DND-41 (cell line): ENCODE data around the gene RBFOX1.

Source experiments
- ATAC-seq: fragments of 200-7000 bp; cut with Tn5 transposase; 3 replicates; pipeline ENCODE4 v1.9.1; 2021; ENCODE audit warnings: low read depth; ENCODE audit not compliant: insufficient read depth
- DNase-seq: peaks from one replicate; pipeline ENCODE4 v3.0.0-alpha.2; 2020
- H2AFZ ChIP-seq: 2 replicates; pipeline ENCODE4 v1.6.0; 2012; ENCODE audit warnings: low read depth, low read length
- H3K27ac ChIP-seq: 2 replicates; pipeline ENCODE4 v1.5.1; 2012; ENCODE audit warnings: low read length, inconsistent platforms
- H3K27me3 ChIP-seq: fragments of 200-600 bp; sonication (generic); 2 replicates; pipeline ENCODE4 v1.6.0; 2012; ENCODE audit warnings: low read length, mild to moderate bottlenecking, inconsistent platforms; ENCODE audit not compliant: insufficient read depth, poor library complexity
- H3K36me3 ChIP-seq: 2 replicates; pipeline ENCODE4 v1.5.1; 2012; ENCODE audit warnings: low read length, inconsistent platforms; ENCODE audit not compliant: insufficient read depth
- H3K4me1 ChIP-seq: 2 replicates; pipeline ENCODE4 v1.5.1; 2012; ENCODE audit warnings: mild to moderate bottlenecking, low read length; ENCODE audit not compliant: insufficient read depth
- H3K4me2 ChIP-seq: 2 replicates; pipeline ENCODE4 v1.6.0; 2012; ENCODE audit warnings: mild to moderate bottlenecking, moderate library complexity, low read length, inconsistent platforms; ENCODE audit not compliant: insufficient read depth
- H3K4me3 ChIP-seq, 2 experiments: fragments of 200-600 bp in 1 of 2; shearing (Covaris generic) in 1 of 2; 2 replicates each; pipeline ENCODE4 v1.5.1; 2012 to 2016; ENCODE audit warnings: inconsistent platforms in 2 of 2, low read length in 2 of 2, mild to moderate bottlenecking in 2 of 2, low read depth in 1 of 2, moderate library complexity in 1 of 2
- H3K79me2 ChIP-seq: 2 replicates; pipeline ENCODE4 v1.6.0; 2012; ENCODE audit warnings: low read length, inconsistent platforms; ENCODE audit not compliant: insufficient read depth
- H3K9ac ChIP-seq: 2 replicates; pipeline ENCODE4 v1.6.0; 2012; ENCODE audit warnings: low read depth, mild to moderate bottlenecking, inconsistent platforms, low read length, moderate library complexity
- H3K9me3 ChIP-seq: 2 replicates; pipeline ENCODE4 v1.5.1; 2012; ENCODE audit warnings: low read length, moderate library complexity, mild to moderate bottlenecking, inconsistent platforms; ENCODE audit not compliant: insufficient read depth, severe bottlenecking
- H4K20me1 ChIP-seq: 2 replicates; pipeline ENCODE4 v1.6.0; 2012; ENCODE audit warnings: low read length; ENCODE audit not compliant: insufficient read depth
- CTCF ChIP-seq: IDR thresholded peaks from 2 replicates; pipeline ENCODE4 v1.5.1; 2012; ENCODE audit warnings: borderline replicate concordance, low read length, moderate library complexity, mild to moderate bottlenecking; ENCODE audit not compliant: poor library complexity, severe bottlenecking; ENCODE audit errors: extremely low read depth
- EZH2 ChIP-seq: IDR thresholded peaks from 3 replicates; pipeline ENCODE4 v1.6.1; 2012; ENCODE audit warnings: borderline replicate concordance, low read depth, mild to moderate bottlenecking, moderate library complexity, low read length, inconsistent platforms; ENCODE audit not compliant: severe bottlenecking

The RBFOX1 gene

DNA sequence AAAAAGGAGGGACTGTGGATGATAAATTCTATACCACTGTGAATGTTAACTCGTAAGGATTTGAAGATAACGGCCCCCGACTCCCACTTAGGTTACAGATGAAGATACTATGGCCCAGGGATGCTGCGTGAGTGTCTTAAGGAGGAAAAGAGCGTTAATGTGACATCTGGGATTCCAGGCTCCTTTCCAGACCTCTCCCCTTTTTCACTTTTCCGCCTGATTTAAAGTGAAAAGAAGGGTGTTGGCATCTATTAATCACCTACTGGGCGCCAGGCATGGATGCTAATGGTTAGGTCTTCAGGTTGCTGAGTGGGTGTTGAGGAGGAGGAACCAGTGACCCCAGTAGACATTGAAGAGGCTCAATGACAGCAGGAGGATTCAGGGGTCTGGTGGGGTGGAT is 117.8 kb downstream of the RBFOX1 start:
- Histone ChIP-seq H3K27ac (no peak overlapping the region), H3K4me3 (no peak overlapping the region), H3K4me1 (no peaks in the 10 kb centered on the region), H3K36me3 (no peaks in the 10 kb centered on the region), H3K9ac (no peak overlapping the region), H4K20me1 (no peaks in the 10 kb centered on the region), H3K27me3 (no peaks in the 10 kb centered on the region), H2AFZ (no peak overlapping the region), H3K4me2 (no peak overlapping the region), H3K79me2 (no peaks in the 10 kb centered on the region), H3K9me3 (no peaks in the 10 kb centered on the region)
- no peak for ATAC-seq
- DNase-seq = no peak
- TF ChIP-seq EZH2 = no peak
- no peak for TF ChIP-seq CTCF

DNA sequence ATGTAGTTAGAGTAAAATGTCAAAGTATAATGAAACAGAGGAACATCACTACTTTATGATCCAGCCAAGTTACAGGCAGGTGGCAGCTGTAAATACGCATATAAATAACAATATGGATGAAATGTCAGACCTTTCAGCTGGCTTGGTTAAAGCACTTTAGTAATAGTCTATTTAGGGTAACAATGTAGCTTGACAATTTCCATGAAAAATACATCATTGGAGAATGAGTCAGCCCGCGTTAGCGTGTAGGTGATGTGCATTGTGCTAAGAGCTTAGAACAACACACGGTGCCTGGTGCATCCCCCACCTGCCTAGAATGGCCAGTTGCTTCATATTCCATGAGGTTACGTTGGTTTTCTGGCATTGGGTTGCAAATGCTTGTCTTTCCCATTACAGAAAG is 119.4 kb downstream of the RBFOX1 start:
- Histone ChIP-seq H3K9ac (no peak overlapping the region), H3K4me1 (no peaks in the 10 kb centered on the region), H4K20me1 (no peaks in the 10 kb centered on the region), H3K9me3 (no peaks in the 10 kb centered on the region), H3K27me3 (no peaks in the 10 kb centered on the region), H3K36me3 (no peaks in the 10 kb centered on the region), H3K4me3 (no peak overlapping the region), H3K27ac (no peak overlapping the region), H3K79me2 (no peaks in the 10 kb centered on the region), H3K4me2 (no peak overlapping the region), H2AFZ (no peak overlapping the region)
- no peak for DNase-seq
- no peak for TF ChIP-seq CTCF
- no peak for TF ChIP-seq EZH2
- no peak for ATAC-seq

GRCh38 chr16:7456211-7456610 is 123.6 kb downstream of the RBFOX1 start:
- no peak overlapping the region for H2AFZ ChIP-seq
- no peak overlapping the region for H3K27ac ChIP-seq
- H3K4me2 ChIP-seq = no peak overlapping the region
- TF ChIP-seq EZH2 (no peak), CTCF (no peak)
- H3K9me3 ChIP-seq = no peaks in the 10 kb centered on the region
- no peaks in the 10 kb centered on the region for H3K36me3 ChIP-seq
- no peaks in the 10 kb centered on the region for H3K27me3 ChIP-seq
- no peaks in the 10 kb centered on the region for H4K20me1 ChIP-seq
- H3K4me3 ChIP-seq = no peak overlapping the region
- ATAC-seq (no peak), DNase-seq (no peak)
- no peak overlapping the region for H3K9ac ChIP-seq
- no peaks in the 10 kb centered on the region for H3K79me2 ChIP-seq
- H3K4me1 ChIP-seq = no peaks in the 10 kb centered on the region

DNA sequence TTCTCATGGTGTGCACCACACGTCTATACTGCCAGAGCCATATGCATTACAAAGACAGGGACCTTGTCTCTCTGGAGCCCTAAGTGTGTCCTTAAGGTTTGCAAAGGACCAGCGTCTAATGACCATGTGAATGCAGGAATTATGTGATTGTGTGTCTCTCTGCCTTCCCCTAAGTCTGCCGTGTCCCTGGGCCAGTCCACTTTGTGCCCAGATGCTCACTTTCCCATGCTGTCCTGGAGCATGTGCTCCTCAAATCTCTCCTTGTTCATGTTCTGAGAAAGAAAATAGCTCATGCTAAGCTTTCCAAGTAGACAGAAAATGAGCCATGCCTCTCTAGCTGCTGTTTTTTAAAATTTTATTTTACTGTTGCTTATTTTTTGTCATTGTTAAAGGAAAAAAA is 125.5 kb downstream of the RBFOX1 start:
- H3K36me3 ChIP-seq = no peaks in the 10 kb centered on the region
- no peak overlapping the region for H3K4me3 ChIP-seq
- no peak overlapping the region for H3K4me2 ChIP-seq
- no peaks in the 10 kb centered on the region for H3K27me3 ChIP-seq
- no peak for DNase-seq
- H3K27ac ChIP-seq = no peak overlapping the region
- H3K9me3 ChIP-seq = no peaks in the 10 kb centered on the region
- no peak for ATAC-seq
- no peaks in the 10 kb centered on the region for H3K79me2 ChIP-seq
- H3K9ac ChIP-seq = no peak overlapping the region
- H3K4me1 ChIP-seq = no peaks in the 10 kb centered on the region
- TF ChIP-seq EZH2 (no peak), CTCF (no peak)
- no peaks in the 10 kb centered on the region for H4K20me1 ChIP-seq
- H2AFZ ChIP-seq = no peak overlapping the region
